ENCODE measurements around the gene PAX2. TPM values are rescaled to one million over a fixed set of nuclear protein-coding genes. Genes with fewer than 3 reads are reported as not detected.

Gene PAX2
- total and polyA plus RNA-seq, 2 of the 13 experiments (the other 11 are each of a cell fraction or from before 2014, with no cell fraction given): not detected

GRCh38 chr10:100878291-100878910, 133.0 kb downstream of the PAX2 start (continued):
- TF ChIP-seq ZNF512 (CRISPR knock-in tag; IDR thresholded peaks at IDR 0.05) (no peak), ZNF557 (CRISPR knock-in tag; IDR thresholded peaks at IDR 0.05) (no peak), MTF1 (CRISPR knock-in tag; IDR thresholded peaks at IDR 0.05) (no peak), ZNF530 (CRISPR knock-in tag; IDR thresholded peaks at IDR 0.05; ENCODE audit: low read depth) (no peak), ATF7 (IDR thresholded peaks at IDR 0.05) (no peak), ATF7 (CRISPR knock-in tag; IDR thresholded peaks at IDR 0.05) (no peak), ADNP (CRISPR knock-in tag; IDR thresholded peaks at IDR 0.05) (no peak), PAX8 (CRISPR knock-in tag; IDR thresholded peaks at IDR 0.05; ENCODE audit: borderline replicate concordance) (no peak), NR3C1 (CRISPR knock-in tag; IDR thresholded peaks at IDR 0.05) (no peak), TFDP2 (CRISPR knock-in tag; IDR thresholded peaks at IDR 0.05) (no peak), CBX1 (IDR thresholded peaks at IDR 0.05; ENCODE audit: low read depth) (no peak), ZNF784 (CRISPR knock-in tag; IDR thresholded peaks at IDR 0.05; ENCODE audit: borderline replicate concordance) (no peak), ZBTB4 (CRISPR knock-in tag; IDR thresholded peaks at IDR 0.05; ENCODE audit: borderline replicate concordance) (no peak; the same call in 1 of the 2 replicates), SIX1 (CRISPR knock-in tag; IDR thresholded peaks at IDR 0.05; ENCODE audit: borderline replicate concordance) (0 out of 2 replicates have a peak, but pooled peaks have one; percentile 27), ATF5 (CRISPR knock-in tag; IDR thresholded peaks at IDR 0.05; ENCODE audit: low read depth) (no peak), ZHX1 (CRISPR knock-in tag; IDR thresholded peaks at IDR 0.05; ENCODE audit: low read depth) (no peak)

Data from HepG2 (cell line).